ENCODE results near the gene ANKRD42.

Gene ANKRD42

GRCh38 chr11:83193315-83194280 lies at the start of gene ANKRD42:
Gene ANKRD42, plus strand, starts transcription at chr11:83193712. Its CDS starts 959 bp downstream, at chr11:83194671.
- TF ChIP-seq GATA3 (IDR thresholded peaks at IDR 0.05; ENCODE audit: low read depth, low read length) (no peak), GATA2 (IDR thresholded peaks at IDR 0.05; ENCODE audit: low read depth, low read length) (no peak)

DNA sequence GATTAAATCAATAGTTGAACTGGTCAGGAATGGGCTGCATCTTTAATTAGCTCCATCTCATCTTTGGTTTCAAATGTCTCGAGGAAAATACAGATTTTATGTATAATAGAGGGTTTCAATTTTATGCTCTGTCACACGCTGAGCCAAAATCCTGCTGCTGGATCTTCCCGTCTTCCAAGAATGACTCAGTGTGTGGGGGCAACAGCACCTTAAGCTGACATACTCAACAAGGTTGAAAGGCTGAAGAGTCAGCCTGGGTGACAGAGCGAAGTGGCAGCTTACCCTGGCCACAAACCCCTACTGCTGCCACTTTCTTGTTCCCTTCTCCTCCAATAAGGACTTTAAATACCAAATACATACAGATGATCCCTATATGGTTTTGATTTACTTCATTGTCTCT lies 45.6 kb upstream of the ANKRD42 start:
- TF ChIP-seq GATA2 (IDR thresholded peaks at IDR 0.05; ENCODE audit: low read depth, low read length) (no peak), GATA3 (IDR thresholded peaks at IDR 0.05; ENCODE audit: low read depth, low read length) (no peak)

DNA sequence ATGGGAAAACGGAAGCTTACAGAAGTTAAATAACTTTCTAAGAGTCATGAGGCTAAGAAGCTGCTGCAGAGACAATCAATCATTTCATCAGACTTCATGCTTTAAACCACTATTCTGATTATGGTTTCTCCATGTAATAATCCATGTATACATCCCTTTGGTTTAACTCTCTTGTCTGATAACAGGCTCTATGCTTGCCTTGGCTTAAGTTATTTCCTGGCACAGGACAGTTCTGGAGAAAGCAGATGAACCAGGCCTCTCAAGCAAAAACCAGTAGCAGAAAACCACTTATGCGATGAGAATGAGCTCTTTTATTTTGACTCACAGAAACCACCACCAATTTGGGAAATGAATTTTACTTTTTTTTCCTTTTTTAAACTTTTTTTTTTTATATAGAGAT lies 43.1 kb upstream of the ANKRD42 start:
- TF ChIP-seq GATA3 (IDR thresholded peaks at IDR 0.05; ENCODE audit: low read depth, low read length) (no peak), GATA2 (IDR thresholded peaks at IDR 0.05; ENCODE audit: low read depth, low read length) (no peak)

DNA sequence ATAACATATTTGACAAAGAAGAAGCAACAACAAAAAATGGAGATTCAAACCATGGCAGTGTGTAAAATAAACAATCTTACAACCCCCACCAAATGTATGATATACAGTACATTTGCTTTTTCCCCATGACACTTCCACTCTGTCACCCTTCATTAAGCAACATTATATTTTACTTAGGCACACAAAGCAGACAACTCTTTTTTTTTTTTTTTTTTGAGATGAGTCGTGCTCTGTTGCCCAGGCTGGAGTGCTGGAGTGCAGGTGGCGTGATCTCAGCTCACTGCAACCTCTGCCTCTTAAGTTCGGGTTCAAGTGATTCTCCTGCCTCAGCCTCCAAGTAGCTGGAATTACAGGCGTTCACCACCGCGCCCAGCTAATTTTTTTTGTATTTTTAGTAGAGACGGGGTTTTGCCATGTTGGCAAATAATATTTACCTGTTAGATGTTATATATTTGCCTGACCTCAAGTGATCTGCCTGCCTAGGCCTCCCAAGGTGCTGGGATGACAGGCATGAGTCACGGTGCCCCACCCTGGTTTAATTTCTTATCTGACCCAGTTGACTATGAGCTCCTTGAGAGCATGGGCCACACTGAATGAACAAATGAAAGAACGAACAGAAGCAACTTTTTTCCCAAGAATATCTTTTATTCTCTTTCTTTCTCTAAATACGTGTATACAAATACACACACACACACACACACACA lies 42.1 kb upstream of the ANKRD42 start:
- no peak for TF ChIP-seq GATA2 (IDR thresholded peaks at IDR 0.05; ENCODE audit: low read depth, low read length)
- no peak for TF ChIP-seq GATA3 (IDR thresholded peaks at IDR 0.05; ENCODE audit: low read depth, low read length)

DNA sequence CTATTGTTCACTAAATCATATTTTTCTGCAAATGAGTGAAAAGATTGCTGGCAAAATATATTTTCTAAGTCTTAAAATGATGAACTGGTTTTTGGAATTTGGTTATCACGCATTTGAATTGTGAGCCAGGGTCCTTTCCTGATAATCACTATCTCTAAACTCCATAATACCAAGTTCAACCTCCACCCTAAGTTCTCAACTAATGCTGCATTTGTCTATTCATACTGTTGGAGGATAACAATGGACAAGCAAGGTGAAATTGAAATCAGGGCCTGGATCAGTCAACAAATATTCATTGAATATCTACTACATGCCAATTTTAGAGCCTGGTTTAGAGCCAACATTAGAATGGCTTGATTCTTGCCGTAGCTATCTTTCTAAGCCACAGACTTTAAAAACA lies 41.2 kb upstream of the ANKRD42 start:
- TF ChIP-seq GATA3 (IDR thresholded peaks at IDR 0.05; ENCODE audit: low read depth, low read length) (no peak), GATA2 (IDR thresholded peaks at IDR 0.05; ENCODE audit: low read depth, low read length) (no peak)

DNA sequence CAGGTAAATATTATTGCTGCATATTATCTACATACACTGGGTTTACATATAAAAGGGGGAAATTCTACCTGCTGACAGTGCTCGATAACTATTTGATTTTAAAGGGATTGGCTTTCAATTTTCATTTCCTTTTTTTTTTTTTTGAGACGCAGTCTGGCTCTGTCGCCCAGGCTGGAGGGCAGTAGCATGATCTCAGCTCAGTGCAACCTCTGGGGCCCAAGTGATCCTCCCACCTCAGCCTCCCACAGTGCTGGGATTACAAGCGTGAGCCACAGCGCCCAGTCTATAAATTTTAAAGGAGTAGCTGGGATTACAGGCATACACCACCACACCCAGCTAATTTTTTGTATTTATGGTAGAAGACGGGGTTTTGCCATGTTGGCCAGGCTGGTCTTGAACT lies 39.7 kb upstream of the ANKRD42 start:
- TF ChIP-seq GATA2 (IDR thresholded peaks at IDR 0.05; ENCODE audit: low read depth, low read length), result no peak
- TF ChIP-seq GATA3 (IDR thresholded peaks at IDR 0.05; ENCODE audit: low read depth, low read length), result no peak

DNA sequence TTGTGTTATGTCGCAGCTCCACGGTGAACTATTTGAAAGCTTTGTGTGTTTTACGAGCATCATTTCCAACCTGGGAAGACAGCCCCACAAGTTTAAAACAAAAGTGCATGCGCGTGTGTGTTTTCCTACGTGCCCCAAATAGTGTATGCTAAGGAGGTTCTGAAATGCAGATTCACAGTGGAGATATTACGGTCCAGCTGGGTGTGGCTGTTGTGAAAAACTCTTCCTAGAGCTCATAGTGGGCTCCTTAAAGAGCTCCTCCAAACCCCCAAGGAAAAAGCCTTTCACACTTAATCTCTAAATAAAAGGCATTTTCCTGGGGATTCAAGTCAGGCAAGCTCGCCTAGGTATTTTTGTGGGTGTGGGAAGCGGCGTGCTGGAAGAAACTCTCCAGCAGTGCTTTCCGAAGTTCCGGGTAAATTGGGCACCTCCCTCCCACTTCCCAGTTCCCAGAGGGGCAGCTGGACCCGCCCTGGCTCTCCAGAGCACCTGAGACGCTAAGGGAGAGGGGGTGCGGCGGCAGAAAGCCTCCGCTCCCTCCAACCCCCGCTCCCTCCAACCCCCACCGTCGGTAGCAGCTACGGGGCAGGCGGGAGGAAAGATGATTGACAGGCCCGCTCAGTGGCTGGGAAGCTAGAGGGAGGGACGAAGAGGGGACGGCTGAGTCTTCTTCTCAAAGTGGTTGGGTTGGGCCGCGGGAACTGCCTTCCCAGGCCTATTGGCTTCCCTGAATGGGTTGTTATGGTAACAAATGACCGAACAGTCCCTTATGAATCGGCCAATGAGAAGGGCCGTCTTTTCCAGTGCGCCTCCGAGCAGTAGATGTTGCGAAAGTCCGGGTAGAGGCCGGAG lies 37.1 kb upstream of the ANKRD42 start:
- no peak for TF ChIP-seq GATA3 (IDR thresholded peaks at IDR 0.05; ENCODE audit: low read depth, low read length)
- no peak for TF ChIP-seq GATA2 (IDR thresholded peaks at IDR 0.05; ENCODE audit: low read depth, low read length)

GRCh38 chr11:83156996-83157593 lies 36.4 kb upstream of the ANKRD42 start, which contains the start of gene PCF11:
Gene PCF11, plus strand, starts transcription at chr11:83157131. Its CDS starts 309 bp downstream, at chr11:83157440.
- no peak for TF ChIP-seq GATA3 (IDR thresholded peaks at IDR 0.05; ENCODE audit: low read depth, low read length)
- TF ChIP-seq GATA2 (IDR thresholded peaks at IDR 0.05; ENCODE audit: low read depth, low read length), result no peak

- TF ChIP-seq GATA2 (IDR thresholded peaks at IDR 0.05; ENCODE audit: low read depth, low read length) (no peak), GATA3 (IDR thresholded peaks at IDR 0.05; ENCODE audit: low read depth, low read length) (no peak)
Observed at GRCh38 chr11:83157594-83158356, 35.7 kb upstream of the ANKRD42 start.

DNA sequence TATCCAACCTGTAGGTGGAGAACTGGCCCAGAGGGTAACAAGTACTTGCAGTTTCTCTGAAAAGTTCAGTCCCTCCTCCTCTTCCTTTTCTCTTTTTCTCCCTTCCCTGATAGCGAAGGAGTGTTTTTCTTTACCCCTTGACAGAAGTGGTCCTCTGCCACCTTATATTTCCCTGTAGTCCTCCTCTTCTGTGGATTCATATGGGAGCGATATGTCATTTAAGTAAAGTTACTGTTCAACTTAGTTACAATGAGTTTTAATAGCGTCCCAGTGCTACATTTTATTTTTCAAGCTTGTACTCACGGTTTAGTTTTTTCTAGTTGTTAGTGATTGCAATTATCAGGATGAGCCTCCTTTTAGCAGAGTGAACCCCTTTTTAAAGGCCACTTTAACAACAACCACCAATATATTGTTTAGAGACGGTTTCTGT lies 35.1 kb upstream of the ANKRD42 start:
- no peak for TF ChIP-seq GATA3 (IDR thresholded peaks at IDR 0.05; ENCODE audit: low read depth, low read length)
- TF ChIP-seq GATA2 (IDR thresholded peaks at IDR 0.05; ENCODE audit: low read depth, low read length), result no peak

DNA sequence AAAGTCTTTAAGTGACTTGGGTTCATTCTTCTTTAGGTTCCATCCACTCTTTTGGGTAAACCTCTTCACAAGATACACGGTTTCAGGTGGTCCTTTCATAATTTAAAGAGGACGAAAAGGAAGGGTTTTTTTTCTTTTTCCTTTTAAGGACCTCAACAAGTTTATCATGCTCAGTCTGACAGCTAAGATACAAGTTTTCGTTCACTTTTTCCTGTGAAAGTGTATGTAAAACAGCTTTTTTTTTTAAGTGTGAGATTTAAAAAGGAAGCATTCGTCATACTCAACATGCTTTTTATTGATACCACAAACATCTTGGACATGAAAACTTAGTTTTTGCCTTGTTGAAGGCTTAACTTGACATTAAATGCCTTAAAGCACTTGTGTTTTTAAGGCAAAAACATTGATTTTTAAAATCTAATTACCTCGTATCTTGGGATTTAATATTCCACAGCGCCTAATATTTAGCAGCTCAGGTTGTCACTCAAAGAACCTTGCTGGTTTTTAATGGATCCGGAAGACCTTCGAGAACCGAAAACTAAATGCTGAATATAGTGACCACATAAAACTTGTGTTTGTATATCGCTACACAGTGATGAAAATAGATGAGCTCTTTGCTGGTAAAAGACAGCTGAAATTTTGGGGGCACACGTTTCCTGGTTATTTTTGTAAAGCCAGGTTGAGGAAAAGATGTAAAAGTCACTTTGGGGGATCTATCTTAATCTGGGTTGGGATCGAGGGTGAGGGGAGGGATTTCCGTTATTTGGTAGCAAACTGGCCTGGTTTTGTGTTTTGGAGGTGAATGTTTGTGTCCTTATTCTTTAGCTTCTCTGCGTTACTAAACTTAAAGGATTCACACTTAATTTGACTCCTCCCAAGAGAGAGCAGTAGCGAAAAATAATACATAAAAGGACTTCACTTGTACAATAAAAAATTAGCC lies 34.3 kb upstream of the ANKRD42 start:
- TF ChIP-seq GATA3 (IDR thresholded peaks at IDR 0.05; ENCODE audit: low read depth, low read length) (no peak), GATA2 (IDR thresholded peaks at IDR 0.05; ENCODE audit: low read depth, low read length) (no peak)

All from SH-SY5Y (cell line).